Putamen (tissue), 1 donor: Measurements from ENCODE around the gene MTIF3.
A peak's percentile ranks its signal among the peaks of the same experiment; 100 is the strongest.

Experiments used
- DNase-seq: peaks from one replicate; pipeline ENCODE4 v3.0.0-alpha.2; 2016; ENCODE audit warnings: low spot score

The MTIF3 gene

GRCh38 chr13:27449936-27450828 is at the start of gene MTIF3:
MTIF3 (minus strand) TSS chr13:27450564; CDS start chr13:27440448, 10,116 bp downstream.
- DNase-seq: peak; percentile 94

GRCh38 chr13:27497563-27498230 is 47.3 kb upstream of the MTIF3 start:
- DNase-seq: no peak

- DNase-seq: peak; percentile 5
These were observed 46.3 kb upstream of the MTIF3 start for GRCh38 chr13:27496536-27497273.

- DNase-seq: no peak
These were observed 45.6 kb upstream of the MTIF3 start for GRCh38 chr13:27496006-27496405.

- peak; percentile 16 for DNase-seq
These were observed 45.2 kb upstream of the MTIF3 start for GRCh38 chr13:27495551-27495950.

GRCh38 chr13:27493981-27494380 is 43.6 kb upstream of the MTIF3 start:
- DNase-seq: no peak

GRCh38 chr13:27489456-27489855 is 39.1 kb upstream of the MTIF3 start:
- no peak for DNase-seq

- no peak for DNase-seq
These were observed 37.4 kb upstream of the MTIF3 start for GRCh38 chr13:27487776-27488175.

GRCh38 chr13:27483421-27483820 is 33.1 kb upstream of the MTIF3 start:
- DNase-seq: no peak

- no peak for DNase-seq
These were observed 32.6 kb upstream of the MTIF3 start for GRCh38 chr13:27482983-27483382.

GRCh38 chr13:27481766-27482165 is 31.4 kb upstream of the MTIF3 start:
- no peak for DNase-seq

- DNase-seq: no peak
These were observed 26.8 kb upstream of the MTIF3 start for GRCh38 chr13:27476943-27477703.

- DNase-seq: no peak
These were observed 24.4 kb upstream of the MTIF3 start for GRCh38 chr13:27474751-27475268.

GRCh38 chr13:27472941-27473340 is 22.6 kb upstream of the MTIF3 start:
- no peak for DNase-seq

GRCh38 chr13:27472441-27472840 is 22.1 kb upstream of the MTIF3 start:
- DNase-seq: no peak

GRCh38 chr13:27470075-27470820 is 19.9 kb upstream of the MTIF3 start:
- DNase-seq: no peak

- DNase-seq: peak; percentile 45
These were observed 16.1 kb upstream of the MTIF3 start for GRCh38 chr13:27466513-27466912.

- no peak for DNase-seq
These were observed 15.2 kb upstream of the MTIF3 start for GRCh38 chr13:27465611-27466010.

- no peak for DNase-seq
These were observed 13.1 kb upstream of the MTIF3 start for GRCh38 chr13:27463500-27463899.

- no peak for DNase-seq
These were observed 11.7 kb upstream of the MTIF3 start for GRCh38 chr13:27461940-27462584.
